ENCODE results near the gene CHFR. TPM values are rescaled to one million over a fixed set of nuclear protein-coding genes. Genes with fewer than 3 reads are reported as not detected.

The CHFR gene
- total RNA-seq, 1 donor from 2014 or later = 74.1 TPM

DNA sequence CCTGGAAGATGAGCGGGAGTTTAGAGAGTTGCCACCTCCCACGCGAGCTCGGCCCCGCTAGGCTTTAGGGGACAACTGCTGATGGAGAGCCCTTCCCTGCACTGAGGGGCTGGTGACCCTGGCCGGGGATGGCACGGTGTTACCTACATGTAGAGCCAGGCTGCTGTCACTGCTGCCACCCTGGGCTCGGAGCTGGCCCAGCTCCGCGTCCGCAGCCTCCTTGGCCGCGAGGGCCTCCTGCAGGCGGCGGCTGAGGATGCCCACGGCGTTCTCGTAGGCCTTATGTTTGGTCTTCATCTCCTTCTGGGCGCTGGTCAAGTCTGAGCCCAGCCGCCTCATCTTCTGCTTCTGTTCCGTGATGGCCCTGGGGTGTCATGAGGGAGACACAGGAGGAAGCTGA is 101.2 kb downstream of the CHFR start:
- TF ChIP-seq, protein P1, sequence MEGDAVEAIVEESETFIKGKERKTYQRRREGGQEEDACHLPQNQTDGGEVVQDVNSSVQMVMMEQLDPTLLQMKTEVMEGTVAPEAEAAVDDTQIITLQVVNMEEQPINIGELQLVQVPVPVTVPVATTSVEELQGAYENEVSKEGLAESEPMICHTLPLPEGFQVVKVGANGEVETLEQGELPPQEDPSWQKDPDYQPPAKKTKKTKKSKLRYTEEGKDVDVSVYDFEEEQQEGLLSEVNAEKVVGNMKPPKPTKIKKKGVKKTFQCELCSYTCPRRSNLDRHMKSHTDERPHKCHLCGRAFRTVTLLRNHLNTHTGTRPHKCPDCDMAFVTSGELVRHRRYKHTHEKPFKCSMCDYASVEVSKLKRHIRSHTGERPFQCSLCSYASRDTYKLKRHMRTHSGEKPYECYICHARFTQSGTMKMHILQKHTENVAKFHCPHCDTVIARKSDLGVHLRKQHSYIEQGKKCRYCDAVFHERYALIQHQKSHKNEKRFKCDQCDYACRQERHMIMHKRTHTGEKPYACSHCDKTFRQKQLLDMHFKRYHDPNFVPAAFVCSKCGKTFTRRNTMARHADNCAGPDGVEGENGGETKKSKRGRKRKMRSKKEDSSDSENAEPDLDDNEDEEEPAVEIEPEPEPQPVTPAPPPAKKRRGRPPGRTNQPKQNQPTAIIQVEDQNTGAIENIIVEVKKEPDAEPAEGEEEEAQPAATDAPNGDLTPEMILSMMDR (IDR thresholded peaks at IDR 0.05; ENCODE audit: unreplicated experiment) = no peak
- H3K4me3 Mint-ChIP-seq (ENCODE audit: unreplicated experiment) = peak overlapping the region; percentile 76
- peaks cover 4% of the 10 kb centered on the region for H3K4me1 Mint-ChIP-seq (ENCODE audit: unreplicated experiment)
- H3K36me3 Mint-ChIP-seq (ENCODE audit: low read depth, unreplicated experiment) = peaks cover 55% of the 10 kb centered on the region
- H3K27me3 Mint-ChIP-seq (ENCODE audit: unreplicated experiment) = peaks cover 19% of the 10 kb centered on the region
- H3K27ac Mint-ChIP-seq (ENCODE audit: unreplicated experiment) = peak overlapping the region; percentile 30
- DNase-seq (ENCODE audit: low spot score) = no peak
- H3K9me3 Mint-ChIP-seq (ENCODE audit: unreplicated experiment) = no peaks in the 10 kb centered on the region

DNA sequence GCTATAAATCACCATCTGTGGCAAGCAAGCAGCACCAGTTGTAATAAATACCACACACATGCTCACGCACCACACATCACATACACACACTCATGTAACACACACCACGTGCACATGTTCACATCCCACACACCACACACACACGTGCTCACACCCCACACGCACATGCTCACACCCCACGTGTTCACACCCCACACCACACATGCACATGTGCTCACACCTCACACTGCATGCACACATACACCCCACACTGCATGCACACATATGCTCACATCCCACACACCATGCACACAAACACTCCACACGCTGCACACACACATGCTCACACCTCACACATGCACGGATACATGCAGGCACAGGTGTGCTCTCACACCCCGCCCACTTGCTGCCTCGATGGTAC is 102.8 kb downstream of the CHFR start:
- TF ChIP-seq, protein P1 (IDR thresholded peaks at IDR 0.05; ENCODE audit: unreplicated experiment) = no peak
- Mint-ChIP-seq H3K27me3 (ENCODE audit: unreplicated experiment) (peaks cover 30% of the 10 kb centered on the region), H3K27ac (ENCODE audit: unreplicated experiment) (peak overlapping the region; percentile 62), H3K4me1 (ENCODE audit: unreplicated experiment) (peaks cover 6% of the 10 kb centered on the region), H3K9me3 (ENCODE audit: unreplicated experiment) (no peaks in the 10 kb centered on the region), H3K36me3 (ENCODE audit: low read depth, unreplicated experiment) (peaks cover 69% of the 10 kb centered on the region), H3K4me3 (ENCODE audit: unreplicated experiment) (peak overlapping the region; percentile 52)
- DNase-seq (ENCODE audit: low spot score) = no peak

DNA sequence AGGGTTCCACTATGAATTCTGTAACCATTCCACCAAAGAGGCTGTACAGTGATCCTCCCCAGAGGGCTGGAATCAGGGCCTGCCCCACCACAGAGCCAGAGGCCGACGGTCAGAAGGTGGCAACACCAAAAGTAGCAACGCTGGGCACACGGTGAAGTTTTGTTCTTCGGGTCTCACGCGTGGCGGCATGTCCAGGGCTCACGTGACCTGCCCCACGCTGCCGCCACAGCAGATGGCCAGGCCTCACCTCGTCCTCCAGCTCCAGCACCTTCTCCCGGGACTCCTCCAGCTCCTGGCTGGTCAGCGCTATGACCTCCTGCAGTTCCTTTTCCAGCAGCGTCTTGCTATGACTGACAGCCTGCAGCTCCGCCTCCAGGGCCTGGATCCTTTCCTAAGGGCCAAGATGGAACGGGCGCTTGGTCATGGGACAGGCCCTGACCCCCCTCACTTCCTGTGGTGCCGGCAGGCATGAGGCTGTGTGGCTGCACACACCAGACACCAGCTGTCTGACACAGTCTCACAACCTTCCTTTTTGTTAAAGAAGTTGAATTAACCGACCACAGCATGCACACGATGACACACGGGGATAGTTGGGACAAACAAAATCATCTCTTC is 103.4 kb downstream of the CHFR start:
- no peak overlapping the region for H3K27ac Mint-ChIP-seq (ENCODE audit: unreplicated experiment)
- peaks cover 66% of the 10 kb centered on the region for H3K36me3 Mint-ChIP-seq (ENCODE audit: low read depth, unreplicated experiment)
- peaks cover 7% of the 10 kb centered on the region for H3K4me1 Mint-ChIP-seq (ENCODE audit: unreplicated experiment)
- peaks cover 30% of the 10 kb centered on the region for H3K27me3 Mint-ChIP-seq (ENCODE audit: unreplicated experiment)
- DNase-seq (ENCODE audit: low spot score) = no peak
- TF ChIP-seq, protein P1 (IDR thresholded peaks at IDR 0.05; ENCODE audit: unreplicated experiment) = no peak
- peak overlapping the region; percentile 52 for H3K4me3 Mint-ChIP-seq (ENCODE audit: unreplicated experiment)
- no peaks in the 10 kb centered on the region for H3K9me3 Mint-ChIP-seq (ENCODE audit: unreplicated experiment)

Other genes with a start within 250 kb of the CHFR start
- 137 TPM for gene POLE, start 200.3 kb downstream of the CHFR start, total RNA-seq (ENCODE audit: unreplicated experiment)
- 18.6 TPM for gene PXMP2, start 200.0 kb downstream of the CHFR start, total RNA-seq (ENCODE audit: unreplicated experiment)
- 43.9 TPM for gene PGAM5, start 176.8 kb downstream of the CHFR start, total RNA-seq (ENCODE audit: unreplicated experiment)
- gene ANKLE2, start 125.8 kb downstream of the CHFR start, total RNA-seq (ENCODE audit: unreplicated experiment) = 96.2 TPM
- gene GOLGA3, start 58.7 kb downstream of the CHFR start, total RNA-seq (ENCODE audit: unreplicated experiment) = 44.3 TPM
- gene ZNF605, start 68.7 kb upstream of the CHFR start, total RNA-seq (ENCODE audit: unreplicated experiment) = 8.3 TPM
- 13.5 TPM for gene ZNF26, start 98.8 kb upstream of the CHFR start, total RNA-seq (ENCODE audit: unreplicated experiment)
- gene ZNF84, start 149.9 kb upstream of the CHFR start, total RNA-seq (ENCODE audit: unreplicated experiment) = 34.8 TPM
- gene ZNF140, start 193.3 kb upstream of the CHFR start, total RNA-seq (ENCODE audit: unreplicated experiment) = 19.3 TPM
- gene ZNF891, start 242.7 kb upstream of the CHFR start, total RNA-seq (ENCODE audit: unreplicated experiment) = 2.0 TPM
- gene ZNF10, start 243.0 kb upstream of the CHFR start, total RNA-seq (ENCODE audit: unreplicated experiment) = 12.2 TPM

All from endothelial cell (in vitro differentiated cells).